Left renal cortex interstitium (tissue), 4 donors: ENCODE data around the gene LILRB4. TPM values are rescaled to one million over a fixed set of nuclear protein-coding genes. Genes with fewer than 3 reads are reported as not detected.
"Not testable (repeated sequence)": the region's sequence is repeated elsewhere in the genome, so short reads cannot be mapped to it uniquely, and the experiment has no call there.

ENCODE experiments used
- DNase-seq, 4 donors: peaks; one replicate each; pipeline ENCODE4 v3.0.0-alpha.2; 2013; ENCODE audit warnings: low read depth in 4 of 4, low spot score in 2 of 4, missing footprints in 1 of 4
- polyA plus RNA-seq, 4 donors: library from polyadenylated mRNA; unstranded; fragments of 120-200 nt; gene quantifications; one replicate each; pipeline ENCODE4 v1.2.1, GENCODE V29; 2013; ENCODE audit not compliant: insufficient read length in 4 of 4

Gene LILRB4
- polyA plus RNA-seq, 4 donors = 0.54 to 1.3 (median 0.97) TPM

- DNase-seq = peak; percentile 13 to 71 (median 50)
These were observed 21.7 kb downstream of the LILRB4 start for GRCh38 chr19:54684527-54684926.

- DNase-seq = no peak
These were observed 29.0 kb downstream of the LILRB4 start for GRCh38 chr19:54691582-54692297.

GRCh38 chr19:54692298-54692615, 29.5 kb downstream of the LILRB4 start:
- no peak for DNase-seq

- DNase-seq = no peak
These were observed 31.9 kb downstream of the LILRB4 start for GRCh38 chr19:54694648-54695047.

GRCh38 chr19:54696117-54696548, 33.3 kb downstream of the LILRB4 start:
- DNase-seq = no peak

- DNase-seq = no peak
These were observed 34.0 kb downstream of the LILRB4 start for GRCh38 chr19:54696766-54697165.

GRCh38 chr19:54697716-54698115, 34.9 kb downstream of the LILRB4 start:
- DNase-seq = not testable (repeated sequence)

GRCh38 chr19:54704928-54705327, 42.1 kb downstream of the LILRB4 start:
- DNase-seq = no peak

- no peak for DNase-seq
These were observed 45.2 kb downstream of the LILRB4 start for GRCh38 chr19:54707962-54708361.

GRCh38 chr19:54708781-54709180, 46.0 kb downstream of the LILRB4 start:
- DNase-seq = no peak

GRCh38 chr19:54709212-54709948, 46.6 kb downstream of the LILRB4 start:
- DNase-seq = no peak

GRCh38 chr19:54709956-54710355, 47.2 kb downstream of the LILRB4 start:
- DNase-seq = not testable (repeated sequence)

Other genes with a start within 250 kb of the LILRB4 start
- 10 to 100 TPM in 3 of 4 donors, 1 to 10 TPM in 1; 5.6 to 14.1 (median 10.6) TPM for gene TTYH1, start 247.5 kb upstream of the LILRB4 start, polyA plus RNA-seq
- gene LENG8, start 213.8 kb upstream of the LILRB4 start, polyA plus RNA-seq = 100 to 1,000 TPM in 2 of 4 donors, 10 to 100 TPM in 2; 74.5 to 284 (median 154) TPM
- 1 to 10 TPM; 1.8 to 3.4 (median 2.5) TPM for gene LENG9, start 199.2 kb upstream of the LILRB4 start, polyA plus RNA-seq
- 10 to 100 TPM; 26.9 to 79.1 (median 37.6) TPM for gene CDC42EP5, start 189.7 kb upstream of the LILRB4 start, polyA plus RNA-seq
- gene LAIR2, start 160.2 kb upstream of the LILRB4 start, polyA plus RNA-seq = not detected
- gene LILRA2, start 89.2 kb upstream of the LILRB4 start, polyA plus RNA-seq = 1 to 10 TPM in 1 of 4 donors, under 1 TPM in 3; 0.94 to 1.1 (median 0.98) TPM
- gene LILRA1, start 69.4 kb upstream of the LILRB4 start, polyA plus RNA-seq = under 1 TPM; 0.32 to 0.77 (median 0.53) TPM
- gene LILRB1, start 32.5 kb upstream of the LILRB4 start, polyA plus RNA-seq = 1 to 10 TPM in 3 of 4 donors, under 1 TPM in 1; 0.82 to 1.7 (median 1.3) TPM
- not detected for gene KIR3DL3, start 61.5 kb downstream of the LILRB4 start, polyA plus RNA-seq
- gene KIR2DL3, start 75.5 kb downstream of the LILRB4 start, polyA plus RNA-seq = under 1 TPM in 1 of 4 donors, not detected in 3; 0.09 TPM
- gene KIR2DL1, start 106.8 kb downstream of the LILRB4 start, polyA plus RNA-seq = not detected
- gene KIR2DL4, start 140.6 kb downstream of the LILRB4 start, polyA plus RNA-seq = not detected
- gene KIR3DL1, start 153.5 kb downstream of the LILRB4 start, polyA plus RNA-seq = not detected
- gene KIR2DS4, start 169.7 kb downstream of the LILRB4 start, polyA plus RNA-seq = under 1 TPM in 2 of 4 donors, not detected in 2; 0.08 to 0.11 TPM
- not detected for gene KIR3DL2, start 187.5 kb downstream of the LILRB4 start, polyA plus RNA-seq
- under 1 TPM in 3 of 4 donors, not detected in 1; 0.11 to 0.73 (median 0.38) TPM for gene FCAR, start 211.2 kb downstream of the LILRB4 start, polyA plus RNA-seq
- under 1 TPM in 3 of 4 donors, not detected in 1; 0.14 to 0.30 (median 0.21) TPM for gene NCR1, start 243.2 kb downstream of the LILRB4 start, polyA plus RNA-seq